GF-D8 (cell line): ENCODE measurements around the gene NKIRAS2.
"Not testable (repeated sequence)": the region's sequence is repeated elsewhere in the genome, so short reads cannot be mapped to it uniquely, and the experiment has no call there.

Source experiments
- DNase-seq: peaks from one replicate; lab custom pipeline; 2025; lab: John Stamatoyannopoulos, UW

NKIRAS2 gene

DNA sequence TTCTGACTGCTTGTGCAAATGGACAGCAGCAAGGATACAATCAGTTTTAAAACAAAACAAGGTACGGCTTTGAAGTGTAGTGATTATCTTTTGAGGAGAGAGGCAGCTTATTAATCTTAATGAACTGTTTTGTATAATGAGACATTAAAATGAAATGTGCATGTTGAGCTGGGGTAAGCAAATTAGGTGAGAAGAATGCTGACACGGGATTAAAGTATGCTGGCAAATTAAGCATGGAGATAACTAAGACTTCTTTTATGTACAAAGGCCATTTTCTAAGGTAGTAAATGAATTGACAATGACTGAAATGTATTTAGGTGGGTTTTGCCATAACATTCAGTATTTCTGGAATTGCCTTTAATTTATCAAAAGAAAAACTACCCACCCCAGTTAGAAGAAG lies 21.4 kb upstream of the NKIRAS2 start:
- no peak for DNase-seq

DNA sequence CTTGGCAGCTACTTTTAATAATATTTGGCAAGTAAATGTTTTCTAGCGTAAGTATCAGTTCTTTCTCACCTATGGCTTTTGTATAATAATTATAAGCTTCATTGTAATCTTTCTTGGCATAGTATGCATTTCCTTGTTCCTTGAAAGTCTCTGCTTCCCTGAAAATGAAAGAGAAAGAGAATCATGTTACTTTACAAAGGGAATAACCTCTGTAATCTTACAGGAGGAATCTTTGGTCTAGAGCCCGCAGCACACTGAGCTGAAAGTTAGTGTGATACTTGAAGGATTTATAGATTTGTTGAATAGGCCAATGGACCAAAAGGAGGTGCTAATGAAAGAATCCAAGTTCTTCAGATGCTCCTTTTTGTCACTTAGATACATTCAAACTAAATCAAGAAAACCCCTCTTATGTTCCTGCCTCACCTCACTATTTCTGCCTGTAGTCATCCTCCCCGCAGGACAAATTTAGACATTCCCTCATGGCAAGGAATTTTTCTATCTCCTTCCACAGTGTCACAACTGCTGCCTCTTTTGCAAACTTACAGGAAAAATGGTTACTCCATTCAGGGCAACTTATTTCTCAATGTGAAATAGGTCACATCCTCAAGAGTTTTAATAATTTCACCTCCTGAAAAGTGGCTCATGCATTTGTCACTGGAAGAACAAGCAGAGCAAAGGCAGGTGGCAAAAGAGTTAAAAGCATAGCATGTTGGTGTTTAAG lies 19.3 kb upstream of the NKIRAS2 start:
- DNase-seq = no peak

- DNase-seq = no peak
These were observed 18.2 kb upstream of the NKIRAS2 start for GRCh38 chr17:42001729-42002128.

GRCh38 chr17:42002175-42002791 lies 17.6 kb upstream of the NKIRAS2 start:
- DNase-seq = no peak

DNA sequence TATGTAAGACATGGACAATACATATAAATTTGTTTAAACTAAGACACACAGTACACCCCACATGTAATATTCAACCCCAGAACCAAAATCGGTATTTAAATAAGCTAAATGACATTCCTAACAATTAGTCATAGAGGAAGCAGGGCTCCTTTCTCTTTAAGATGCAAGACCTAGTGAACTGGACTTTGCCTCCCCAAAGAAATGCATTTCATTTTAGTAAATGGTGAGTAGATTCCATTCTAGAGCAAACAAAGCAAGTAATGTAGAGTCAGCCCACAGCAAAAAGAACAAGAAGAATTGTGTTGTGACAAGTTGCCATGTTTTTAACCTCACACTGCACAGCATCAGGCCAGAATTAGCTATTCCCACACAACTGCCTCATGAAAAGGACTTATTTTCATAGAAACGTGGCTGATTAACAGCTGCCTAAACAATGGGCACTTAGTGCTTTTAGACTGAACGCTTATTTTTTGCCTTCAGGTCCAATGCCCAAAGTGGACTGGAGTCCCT lies 17.0 kb upstream of the NKIRAS2 start:
- no peak for DNase-seq

DNA sequence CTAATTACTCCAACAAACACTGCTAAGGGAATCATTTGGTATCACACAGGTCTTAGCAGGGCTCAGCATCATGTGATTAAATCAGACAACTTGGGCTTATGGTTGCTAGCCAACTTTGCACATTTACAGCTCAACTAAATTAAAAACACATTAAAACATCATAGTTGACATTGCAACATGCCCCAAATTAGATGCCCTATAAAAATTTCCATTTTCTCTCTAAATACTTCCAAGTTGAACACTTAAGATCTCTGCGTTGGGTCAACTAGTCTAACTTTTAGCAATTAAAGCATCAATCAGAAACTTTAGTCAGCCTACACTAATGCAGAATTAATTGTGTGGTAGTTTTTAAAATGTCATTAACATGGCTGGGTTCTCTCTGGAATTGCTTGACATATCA lies 14.7 kb upstream of the NKIRAS2 start:
- no peak for DNase-seq

DNA sequence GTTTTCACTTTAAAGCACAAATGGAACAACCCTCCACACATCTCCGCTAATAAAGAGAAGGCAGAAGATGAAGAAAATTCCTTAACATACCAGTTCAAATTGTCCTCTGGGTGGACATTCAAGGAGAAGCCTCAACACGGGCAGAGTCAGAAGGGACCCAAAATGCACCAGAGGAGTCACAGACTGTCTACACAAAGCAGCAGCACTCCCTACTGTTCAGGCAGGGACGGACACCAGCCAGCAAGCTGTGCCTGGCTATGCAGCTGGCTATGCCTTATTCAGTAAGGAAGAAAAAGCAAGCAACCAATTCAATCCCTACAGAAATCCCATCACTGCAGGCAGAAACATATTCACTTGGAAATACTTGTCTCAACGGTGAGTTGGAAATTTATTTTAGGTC lies 10.7 kb upstream of the NKIRAS2 start:
- DNase-seq = no peak

- DNase-seq = peak; percentile 23
These were observed 9.6 kb upstream of the NKIRAS2 start for GRCh38 chr17:42010266-42010680.

- DNase-seq = no peak
These were observed 8.9 kb upstream of the NKIRAS2 start for GRCh38 chr17:42010898-42011516.

GRCh38 chr17:42012363-42012762 lies 7.5 kb upstream of the NKIRAS2 start:
- not testable (repeated sequence) for DNase-seq

DNA sequence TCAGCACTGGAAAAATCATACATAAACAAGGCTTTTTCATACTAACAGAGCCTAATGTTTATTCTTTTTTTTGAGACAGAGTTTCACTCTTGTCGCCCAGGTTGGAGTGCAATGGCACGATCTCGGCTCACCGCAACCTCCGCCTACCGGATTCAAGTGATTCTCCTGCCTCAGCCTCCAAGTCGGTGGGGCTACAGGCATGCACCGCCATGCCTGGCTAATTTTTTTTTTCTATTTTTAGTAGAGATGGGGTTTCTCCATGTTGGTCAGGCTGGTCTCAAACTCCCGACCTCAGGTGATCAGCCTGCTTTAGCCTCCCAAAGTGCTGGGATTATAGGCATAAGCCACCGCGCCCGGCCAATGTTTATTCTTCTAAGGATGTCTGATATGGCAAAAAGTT lies 6.2 kb upstream of the NKIRAS2 start:
- not testable (repeated sequence) for DNase-seq

- no peak for DNase-seq
These were observed 3.5 kb upstream of the NKIRAS2 start for GRCh38 chr17:42016411-42016831.

GRCh38 chr17:42016941-42017865 lies 2.7 kb upstream of the NKIRAS2 start, which contains the start of gene DNAJC7:
TSS of gene DNAJC7 (minus strand) at chr17:42017439. CDS start at chr17:42017416, 23 bp downstream.
- DNase-seq = peak; percentile 71

GRCh38 chr17:42017866-42018200 lies 2.1 kb upstream of the NKIRAS2 start:
- no peak for DNase-seq

DNA sequence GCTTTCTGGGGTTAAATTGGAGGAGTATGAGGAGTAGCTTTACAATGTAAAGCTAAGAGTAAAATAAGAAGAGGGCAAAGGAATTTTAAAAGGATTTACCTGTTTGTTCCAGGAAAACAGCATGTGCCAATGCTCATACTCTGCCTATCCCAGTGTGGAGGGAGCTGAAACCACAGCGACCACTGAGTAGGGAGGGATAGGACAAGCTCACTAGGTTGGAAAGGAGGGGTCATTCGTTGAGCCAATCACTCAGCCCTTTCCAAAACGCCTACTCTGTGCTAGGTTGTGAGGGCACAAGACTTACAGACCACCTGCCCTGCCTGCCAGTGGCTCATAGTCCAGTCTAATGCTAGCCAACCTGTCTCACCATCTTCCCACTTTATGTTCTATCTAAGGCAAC lies 1.6 kb upstream of the NKIRAS2 start:
- DNase-seq = no peak

- DNase-seq = no peak
These were observed 902 bp upstream of the NKIRAS2 start for GRCh38 chr17:42018988-42019387.

- not testable (repeated sequence) for DNase-seq
These were observed 955 bp downstream of the NKIRAS2 start for GRCh38 chr17:42020845-42021244.

GRCh38 chr17:42023524-42024349 lies 3.8 kb downstream of the NKIRAS2 start:
- peak; percentile 71 for DNase-seq

DNA sequence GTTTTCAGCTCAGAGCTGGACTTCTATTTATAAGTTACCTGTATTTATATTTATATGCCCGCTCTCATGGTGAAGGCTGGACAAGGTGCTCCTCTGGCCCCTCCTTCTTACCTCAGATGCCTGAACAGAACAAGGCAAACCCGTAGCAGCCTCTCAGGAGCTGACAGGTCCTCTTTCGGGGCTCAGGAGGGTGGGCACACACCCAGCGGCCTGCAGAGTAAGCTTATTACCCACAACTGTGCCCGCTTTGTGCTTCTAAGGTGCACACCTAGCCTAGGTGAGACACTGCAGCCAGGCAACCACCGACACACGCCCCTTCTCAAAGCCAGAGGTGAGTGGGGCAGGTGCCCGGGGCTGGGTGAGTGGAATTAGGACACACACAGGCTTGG lies 5.3 kb downstream of the NKIRAS2 start:
- no peak for DNase-seq

DNA sequence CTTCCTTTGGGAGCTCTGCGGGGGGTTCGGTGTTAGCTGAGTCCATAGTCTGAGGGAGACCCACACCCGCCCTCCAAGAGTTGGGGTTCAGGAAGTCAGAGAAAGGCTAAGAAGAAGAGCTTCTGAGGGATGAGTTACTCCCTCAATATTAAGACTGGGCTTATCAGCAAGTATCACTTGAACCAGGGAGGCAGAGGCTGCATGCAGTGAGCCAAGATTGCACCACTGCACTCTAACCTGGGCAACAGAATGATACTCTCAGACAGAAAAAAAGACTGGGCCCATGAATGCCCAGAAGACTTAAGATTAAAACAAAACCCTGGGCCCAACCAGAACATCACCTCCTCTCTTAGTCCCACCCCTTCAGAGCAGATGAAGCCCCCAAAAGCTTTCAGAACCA lies 6.0 kb downstream of the NKIRAS2 start:
- DNase-seq = no peak
